SK-N-SH treated with all-trans-retinoic acid at 6 μM for 48 hours (cell line): Measurements from ENCODE around the gene PPP1R12A.
A peak's percentile ranks its signal among the peaks of the same experiment; 100 is the strongest.

ENCODE experiments used
- ATAC-seq: fragments of 200-7000 bp; cut with Tn5 transposase; 3 replicates; pipeline ENCODE4 v1.9.1; 2020; ENCODE audit warnings: mild to moderate bottlenecking, moderate library complexity
- ARNTL ChIP-seq: fragments of 450-650 bp; formaldehyde crosslinking; IDR thresholded peaks from 2 replicates; pipeline ENCODE4 v1.5.0; 2020; ENCODE audit warnings: low read depth, mild to moderate bottlenecking, moderate library complexity, borderline replicate concordance
- CSDC2 ChIP-seq: fragments of 250-450 bp; sonication (Bioruptor Pico); IDR thresholded peaks from 2 replicates; pipeline ENCODE4 v1.5.0; 2020; ENCODE audit warnings: mild to moderate bottlenecking, moderate library complexity
- CSRNP3 ChIP-seq: fragments of 250-450 bp; sonication (Bioruptor Pico); IDR thresholded peaks from 2 replicates; pipeline ENCODE4 v1.5.1; 2021; ENCODE audit warnings: mild to moderate bottlenecking, moderate library complexity
- ESRRG ChIP-seq: fragments of 250-450 bp; sonication (Bioruptor Pico); IDR thresholded peaks from 2 replicates; pipeline ENCODE4 v1.6.1; 2021; ENCODE audit warnings: mild to moderate bottlenecking
- GLIS3 ChIP-seq: fragments of 250-450 bp; sonication (Bioruptor Pico); IDR thresholded peaks from 2 replicates; pipeline ENCODE4 v1.5.0; 2020; ENCODE audit warnings: mild to moderate bottlenecking, moderate library complexity
- OSR1 ChIP-seq: fragments of 250-450 bp; sonication (Bioruptor Pico); IDR thresholded peaks from 2 replicates; pipeline ENCODE4 v1.8.0; 2022; ENCODE audit warnings: moderate library complexity, mild to moderate bottlenecking, inconsistent platforms
- PPARA ChIP-seq: fragments of 250-450 bp; sonication (Bioruptor Pico); IDR thresholded peaks from 2 replicates; pipeline ENCODE4 v1.5.0; 2020; ENCODE audit warnings: mild to moderate bottlenecking, borderline replicate concordance
- RARB ChIP-seq: fragments of 250-450 bp; sonication (Bioruptor Pico); IDR thresholded peaks from 2 replicates; pipeline ENCODE4 v1.8.0; 2021; ENCODE audit warnings: mild to moderate bottlenecking, moderate library complexity
- SNAI2 ChIP-seq: fragments of 250-450 bp; sonication (Bioruptor Pico); IDR thresholded peaks from 2 replicates; pipeline ENCODE4 v1.5.0; 2020; ENCODE audit warnings: mild to moderate bottlenecking, moderate library complexity
- TCF4 ChIP-seq: fragments of 250-450 bp; sonication (Bioruptor Pico); IDR thresholded peaks from 2 replicates; pipeline ENCODE4 v1.8.0; 2021; ENCODE audit warnings: mild to moderate bottlenecking, moderate library complexity, borderline replicate concordance
- TOX ChIP-seq: fragments of 250-450 bp; sonication (Bioruptor Pico); IDR thresholded peaks from 2 replicates; pipeline ENCODE4 v1.8.0; 2021; ENCODE audit warnings: mild to moderate bottlenecking, moderate library complexity, borderline replicate concordance
- TSHZ2 ChIP-seq: fragments of 250-450 bp; sonication (Bioruptor Pico); IDR thresholded peaks from 2 replicates; pipeline ENCODE4 v1.5.0; 2020; ENCODE audit warnings: mild to moderate bottlenecking, moderate library complexity
- ZFP3 ChIP-seq: fragments of 250-450 bp; sonication (Bioruptor Pico); IDR thresholded peaks from 2 replicates; pipeline ENCODE4 v1.5.0; 2020; ENCODE audit warnings: mild to moderate bottlenecking, moderate library complexity
- ZFP30 ChIP-seq: fragments of 450-650 bp; formaldehyde crosslinking; IDR thresholded peaks from 2 replicates; pipeline ENCODE4 v1.5.0; 2022; ENCODE audit warnings: mild to moderate bottlenecking, moderate library complexity
- ZNF70 ChIP-seq: fragments of 450-650 bp; formaldehyde crosslinking; IDR thresholded peaks from 2 replicates; pipeline ENCODE4 v1.5.0; 2020; ENCODE audit warnings: mild to moderate bottlenecking, moderate library complexity
- ZNF8 ChIP-seq: fragments of 450-650 bp; formaldehyde crosslinking; IDR thresholded peaks from 2 replicates; pipeline ENCODE4 v1.5.0; 2020; ENCODE audit warnings: mild to moderate bottlenecking, moderate library complexity
- TF ChIP-seq, protein P1 (sequence below): fragments of 250-450 bp; sonication (Bioruptor Pico); IDR thresholded peaks from 2 replicates; pipeline ENCODE4 v1.5.1; 2020; ENCODE audit warnings: low read depth, mild to moderate bottlenecking, moderate library complexity
- TF ChIP-seq, protein P2 (sequence below): fragments of 250-450 bp; sonication (Bioruptor Pico); IDR thresholded peaks from 2 replicates; pipeline ENCODE4 v1.8.0; 2020; ENCODE audit warnings: mild to moderate bottlenecking, moderate library complexity, borderline replicate concordance

The PPP1R12A gene

DNA sequence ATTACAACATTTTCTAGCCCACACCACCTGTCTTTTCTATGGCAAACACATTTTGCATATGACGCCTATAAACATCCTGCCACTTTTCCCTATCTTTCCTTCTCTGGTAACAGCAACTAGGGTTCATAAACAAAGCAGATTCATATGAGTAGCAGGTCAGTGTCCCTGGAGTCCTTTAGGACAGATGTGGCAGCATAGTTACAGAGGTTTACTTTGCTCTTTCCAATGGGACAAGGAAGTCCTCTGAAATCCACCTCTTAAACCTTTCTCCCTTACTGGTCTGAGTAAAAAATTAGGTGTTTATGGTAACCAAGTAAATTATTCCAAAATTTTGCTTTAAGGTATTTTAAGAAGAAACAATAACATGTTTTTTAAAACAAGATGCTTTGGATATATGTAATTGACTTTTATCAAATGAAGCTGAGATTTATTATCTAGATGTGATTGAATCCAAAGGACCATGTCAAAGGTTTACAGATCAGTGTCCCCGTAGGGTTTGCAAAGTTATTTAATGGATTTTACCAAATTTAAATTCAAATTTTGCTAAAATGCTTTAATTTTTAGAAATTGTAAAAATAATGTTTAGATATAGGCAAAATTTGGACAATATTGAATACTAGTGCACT, 164.9 kb downstream of the PPP1R12A start:
- TF ChIP-seq ZFP3 (CRISPR knock-in tag): no peak
- no peak for TF ChIP-seq ARNTL (CRISPR knock-in tag)
- TF ChIP-seq ZNF70 (CRISPR knock-in tag): no peak
- TF ChIP-seq, all 23 proteins: peak for 0
- no peak for ATAC-seq

GRCh38 chr12:79769189-79769859, 165.6 kb downstream of the PPP1R12A start:
- ATAC-seq: no peak
- no peak for TF ChIP-seq ARNTL (CRISPR knock-in tag)
- no peak for TF ChIP-seq ZNF8 (CRISPR knock-in tag)
- TF ChIP-seq CSDC2 (CRISPR knock-in tag): no peak
- no peak for TF ChIP-seq ESRRG (CRISPR knock-in tag)
- no peak for TF ChIP-seq OSR1
- TF ChIP-seq TCF4 (CRISPR knock-in tag): no peak
- TF ChIP-seq SNAI2 (CRISPR knock-in tag): no peak
- no peak for TF ChIP-seq ZFP30
- TF ChIP-seq GLIS3: no peak
- TF ChIP-seq PPARA (CRISPR knock-in tag): no peak
- TF ChIP-seq TSHZ2 (CRISPR knock-in tag): no peak

GRCh38 chr12:79766705-79767464, 168.0 kb downstream of the PPP1R12A start:
- peak; percentile 45 for ATAC-seq
- no peak for TF ChIP-seq SNAI2 (CRISPR knock-in tag)
- no peak for TF ChIP-seq ZNF70 (CRISPR knock-in tag)
- no peak for TF ChIP-seq GLIS3
- no peak for TF ChIP-seq OSR1
- no peak for TF ChIP-seq ARNTL (CRISPR knock-in tag)
- TF ChIP-seq ESRRG (CRISPR knock-in tag): no peak
- no peak for TF ChIP-seq TOX (CRISPR knock-in tag)
- TF ChIP-seq, protein P1, sequence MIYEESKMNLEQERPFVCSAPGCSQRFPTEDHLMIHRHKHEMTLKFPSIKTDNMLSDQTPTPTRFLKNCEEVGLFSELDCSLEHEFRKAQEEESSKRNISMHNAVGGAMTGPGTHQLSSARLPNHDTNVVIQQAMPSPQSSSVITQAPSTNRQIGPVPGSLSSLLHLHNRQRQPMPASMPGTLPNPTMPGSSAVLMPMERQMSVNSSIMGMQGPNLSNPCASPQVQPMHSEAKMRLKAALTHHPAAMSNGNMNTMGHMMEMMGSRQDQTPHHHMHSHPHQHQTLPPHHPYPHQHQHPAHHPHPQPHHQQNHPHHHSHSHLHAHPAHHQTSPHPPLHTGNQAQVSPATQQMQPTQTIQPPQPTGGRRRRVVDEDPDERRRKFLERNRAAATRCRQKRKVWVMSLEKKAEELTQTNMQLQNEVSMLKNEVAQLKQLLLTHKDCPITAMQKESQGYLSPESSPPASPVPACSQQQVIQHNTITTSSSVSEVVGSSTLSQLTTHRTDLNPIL (CRISPR knock-in tag): no peak
- TF ChIP-seq ZFP3 (CRISPR knock-in tag): no peak
- TF ChIP-seq CSRNP3 (CRISPR knock-in tag): no peak
- TF ChIP-seq, protein P2, sequence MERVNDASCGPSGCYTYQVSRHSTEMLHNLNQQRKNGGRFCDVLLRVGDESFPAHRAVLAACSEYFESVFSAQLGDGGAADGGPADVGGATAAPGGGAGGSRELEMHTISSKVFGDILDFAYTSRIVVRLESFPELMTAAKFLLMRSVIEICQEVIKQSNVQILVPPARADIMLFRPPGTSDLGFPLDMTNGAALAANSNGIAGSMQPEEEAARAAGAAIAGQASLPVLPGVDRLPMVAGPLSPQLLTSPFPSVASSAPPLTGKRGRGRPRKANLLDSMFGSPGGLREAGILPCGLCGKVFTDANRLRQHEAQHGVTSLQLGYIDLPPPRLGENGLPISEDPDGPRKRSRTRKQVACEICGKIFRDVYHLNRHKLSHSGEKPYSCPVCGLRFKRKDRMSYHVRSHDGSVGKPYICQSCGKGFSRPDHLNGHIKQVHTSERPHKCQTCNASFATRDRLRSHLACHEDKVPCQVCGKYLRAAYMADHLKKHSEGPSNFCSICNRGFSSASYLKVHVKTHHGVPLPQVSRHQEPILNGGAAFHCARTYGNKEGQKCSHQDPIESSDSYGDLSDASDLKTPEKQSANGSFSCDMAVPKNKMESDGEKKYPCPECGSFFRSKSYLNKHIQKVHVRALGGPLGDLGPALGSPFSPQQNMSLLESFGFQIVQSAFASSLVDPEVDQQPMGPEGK: no peak
- TF ChIP-seq TCF4 (CRISPR knock-in tag): no peak

- ATAC-seq: no peak
- TF ChIP-seq, protein P1 (CRISPR knock-in tag): no peak
- TF ChIP-seq GLIS3 (no peak), RARB (CRISPR knock-in tag) (no peak), ZFP30 (no peak), ZFP3 (CRISPR knock-in tag) (no peak), TOX (CRISPR knock-in tag) (no peak)
Measured at GRCh38 chr12:79765157-79765556, 169.7 kb downstream of the PPP1R12A start.
